ENCODE data around the gene PIK3CD. TPM values are rescaled to one million over a fixed set of nuclear protein-coding genes. Genes with fewer than 3 reads are reported as not detected.

The PIK3CD gene
- total RNA-seq, 2 experiments from 2014 or later: 96.6 to 101 TPM

- intact Hi-C loops (cut with micrococcal nuclease): loop anchor here (5.0 to 10.0 kb wide), 2 partner anchors 253 to 775 kb away; partner anchors contain the start of gene ENO1
- Mint-ChIP-seq H3K4me3 (no peak overlapping the region), H3K4me1 (ENCODE audit: low read depth) (peaks cover 37% of the 10 kb centered on the region), H3K36me3 (ENCODE audit: low read depth) (peaks cover 15% of the 10 kb centered on the region), H3K9me3 (no peaks in the 10 kb centered on the region), H3K27me3 (ENCODE audit: low read depth) (no peaks in the 10 kb centered on the region), H3K27ac (no peak overlapping the region)
- CTCF ChIA-PET: no interaction called here
- no peak for DNase-seq
Measured at GRCh38 chr1:9649769-9650168, 1.8 kb upstream of the PIK3CD start.

GRCh38 chr1:9651220-9651564 lies 339 bp upstream of the PIK3CD start:
- Mint-ChIP-seq H3K27me3 (ENCODE audit: low read depth) (no peaks in the 10 kb centered on the region), H3K9me3 (no peaks in the 10 kb centered on the region), H3K27ac (peak overlapping the region; percentile 99), H3K36me3 (ENCODE audit: low read depth) (peaks cover 15% of the 10 kb centered on the region), H3K4me3 (peak overlapping the region; percentile 99), H3K4me1 (ENCODE audit: low read depth) (peaks cover 45% of the 10 kb centered on the region)
- no peak for DNase-seq
- CTCF ChIA-PET: interaction anchor here (1.0 to 1.1 kb wide), 2 partner anchors 14 to 22 kb away, joined by 5 to 8 read pairs; no protein-coding TSS in a partner anchor
- intact Hi-C loops (cut with micrococcal nuclease): loop anchor here (1.0 to 10.0 kb wide), 3 partner anchors 8 to 776 kb away; partner anchors contain the start of gene ENO1

GRCh38 chr1:9652379-9653209 lies 1.1 kb downstream of the PIK3CD start:
- H3K27ac Mint-ChIP-seq: peak overlapping the region; percentile 100
- peak; percentile 69 for DNase-seq
- H3K4me3 Mint-ChIP-seq: peak overlapping the region; percentile 99
- H3K27me3 Mint-ChIP-seq (ENCODE audit: low read depth): no peaks in the 10 kb centered on the region
- CTCF ChIA-PET: interaction anchor here (0.6 to 5.5 kb wide), 6 partner anchors 9 to 72 kb away, joined by 3 to 73 read pairs (median 4); no protein-coding TSS in a partner anchor
- intact Hi-C loops (cut with micrococcal nuclease): loop anchor here (1.0 to 10.0 kb wide), 3 partner anchors 34 to 778 kb away; partner anchors contain the start of gene ENO1
- peaks cover 51% of the 10 kb centered on the region for H3K4me1 Mint-ChIP-seq (ENCODE audit: low read depth)
- peaks cover 17% of the 10 kb centered on the region for H3K36me3 Mint-ChIP-seq (ENCODE audit: low read depth)
- H3K9me3 Mint-ChIP-seq: no peaks in the 10 kb centered on the region

GRCh38 chr1:9653210-9653490 lies 1.6 kb downstream of the PIK3CD start:
- peak overlapping the region; percentile 100 for H3K27ac Mint-ChIP-seq
- no peak for DNase-seq
- CTCF ChIA-PET: interaction anchor here (0.6 to 5.5 kb wide), 11 partner anchors 9 to 803 kb away, joined by 3 to 73 read pairs (median 4); no protein-coding TSS in a partner anchor
- peaks cover 17% of the 10 kb centered on the region for H3K36me3 Mint-ChIP-seq (ENCODE audit: low read depth)
- peaks cover 57% of the 10 kb centered on the region for H3K4me1 Mint-ChIP-seq (ENCODE audit: low read depth)
- no peaks in the 10 kb centered on the region for H3K9me3 Mint-ChIP-seq
- intact Hi-C loops (cut with micrococcal nuclease): loop anchor here (1.0 to 10.0 kb wide), 3 partner anchors 33 to 778 kb away; partner anchors contain the start of gene ENO1
- H3K27me3 Mint-ChIP-seq (ENCODE audit: low read depth): no peaks in the 10 kb centered on the region
- H3K4me3 Mint-ChIP-seq: peak overlapping the region; percentile 99

- CTCF ChIA-PET: interaction anchor here (0.6 to 5.5 kb wide), 12 partner anchors 9 to 803 kb away, joined by 3 to 73 read pairs (median 4); no protein-coding TSS in a partner anchor
- Mint-ChIP-seq H3K36me3 (ENCODE audit: low read depth) (peaks cover 17% of the 10 kb centered on the region), H3K4me3 (peak overlapping the region; percentile 99), H3K27me3 (ENCODE audit: low read depth) (no peaks in the 10 kb centered on the region), H3K9me3 (no peaks in the 10 kb centered on the region), H3K27ac (peak overlapping the region; percentile 100), H3K4me1 (ENCODE audit: low read depth) (peaks cover 61% of the 10 kb centered on the region)
- intact Hi-C loops (cut with micrococcal nuclease): loop anchor here (1.0 to 10.0 kb wide), 4 partner anchors 33 to 779 kb away; partner anchors contain the start of genes ENO1 and UBE4B
- DNase-seq: peak; percentile 66
Measured at GRCh38 chr1:9653491-9654050, 2.0 kb downstream of the PIK3CD start.

GRCh38 chr1:9654051-9654833 lies 2.7 kb downstream of the PIK3CD start:
- peak; percentile 65 for DNase-seq
- peaks cover 66% of the 10 kb centered on the region for H3K4me1 Mint-ChIP-seq (ENCODE audit: low read depth)
- intact Hi-C loops (cut with micrococcal nuclease): loop anchor here (2.0 to 10.0 kb wide), 3 partner anchors 248 to 779 kb away; partner anchors contain the start of genes ENO1 and UBE4B
- H3K9me3 Mint-ChIP-seq: no peaks in the 10 kb centered on the region
- H3K36me3 Mint-ChIP-seq (ENCODE audit: low read depth): peaks cover 17% of the 10 kb centered on the region
- H3K27me3 Mint-ChIP-seq (ENCODE audit: low read depth): no peaks in the 10 kb centered on the region
- H3K27ac Mint-ChIP-seq: peak overlapping the region; percentile 100
- H3K4me3 Mint-ChIP-seq: peak overlapping the region; percentile 99
- CTCF ChIA-PET: interaction anchor here (0.7 to 5.5 kb wide), 12 partner anchors 10 to 214 kb away, joined by 3 to 73 read pairs (median 5); no protein-coding TSS in a partner anchor

- CTCF ChIA-PET: interaction anchor here (0.6 to 5.5 kb wide), 7 partner anchors 26 to 131 kb away, joined by 4 to 73 read pairs (median 4); no protein-coding TSS in a partner anchor
- peak; percentile 83 for DNase-seq
- Mint-ChIP-seq H3K9me3 (no peaks in the 10 kb centered on the region), H3K36me3 (ENCODE audit: low read depth) (peaks cover 19% of the 10 kb centered on the region), H3K27me3 (ENCODE audit: low read depth) (no peaks in the 10 kb centered on the region), H3K4me3 (peak overlapping the region; percentile 99), H3K27ac (peak overlapping the region; percentile 100), H3K4me1 (ENCODE audit: low read depth) (peaks cover 72% of the 10 kb centered on the region)
- intact Hi-C loops (cut with micrococcal nuclease): loop anchor here (1.0 to 10.0 kb wide), 7 partner anchors 15 to 780 kb away; partner anchors contain the start of genes ENO1 and UBE4B
Measured at GRCh38 chr1:9654834-9655723, 3.5 kb downstream of the PIK3CD start.

- intact Hi-C loops (cut with micrococcal nuclease): loop anchor here (1.0 to 10.0 kb wide), 7 partner anchors 14 to 781 kb away; partner anchors contain the start of genes ENO1 and UBE4B
- peak overlapping the region; percentile 100 for H3K27ac Mint-ChIP-seq
- no peaks in the 10 kb centered on the region for H3K27me3 Mint-ChIP-seq (ENCODE audit: low read depth)
- peaks cover 77% of the 10 kb centered on the region for H3K4me1 Mint-ChIP-seq (ENCODE audit: low read depth)
- H3K36me3 Mint-ChIP-seq (ENCODE audit: low read depth): peaks cover 26% of the 10 kb centered on the region
- CTCF ChIA-PET: interaction anchor here (0.6 to 5.5 kb wide), 6 partner anchors 12 to 64 kb away, joined by 3 to 73 read pairs (median 4); no protein-coding TSS in a partner anchor
- H3K4me3 Mint-ChIP-seq: peak overlapping the region; percentile 99
- peak; percentile 23 for DNase-seq
- no peaks in the 10 kb centered on the region for H3K9me3 Mint-ChIP-seq
Measured at GRCh38 chr1:9655836-9656235, 4.3 kb downstream of the PIK3CD start.

GRCh38 chr1:9657521-9658032 lies 6.0 kb downstream of the PIK3CD start:
- H3K4me3 Mint-ChIP-seq: peak overlapping the region; percentile 26
- peak; percentile 54 for DNase-seq
- peak overlapping the region; percentile 100 for H3K27ac Mint-ChIP-seq
- no peaks in the 10 kb centered on the region for H3K27me3 Mint-ChIP-seq (ENCODE audit: low read depth)
- H3K9me3 Mint-ChIP-seq: no peaks in the 10 kb centered on the region
- peaks cover 77% of the 10 kb centered on the region for H3K4me1 Mint-ChIP-seq (ENCODE audit: low read depth)
- CTCF ChIA-PET: interaction anchor here (0.6 to 2.6 kb wide), 3 partner anchors 13 to 138 kb away, joined by 3 to 9 read pairs (median 4); no protein-coding TSS in a partner anchor
- intact Hi-C loops (cut with micrococcal nuclease): loop anchor here (2.0 to 10.0 kb wide), 2 partner anchors 167 to 783 kb away; partner anchors contain the start of gene ENO1
- peaks cover 26% of the 10 kb centered on the region for H3K36me3 Mint-ChIP-seq (ENCODE audit: low read depth)

- intact Hi-C loops (cut with micrococcal nuclease): loop anchor here (10.0 kb wide), 1 partner anchor 783 kb away; the partner anchor contains the start of gene ENO1
- Mint-ChIP-seq H3K27ac (peak overlapping the region; percentile 100), H3K4me1 (ENCODE audit: low read depth) (peaks cover 82% of the 10 kb centered on the region), H3K9me3 (no peaks in the 10 kb centered on the region), H3K4me3 (peak overlapping the region; percentile 37), H3K36me3 (ENCODE audit: low read depth) (peaks cover 26% of the 10 kb centered on the region), H3K27me3 (ENCODE audit: low read depth) (no peaks in the 10 kb centered on the region)
- peak; percentile 74 for DNase-seq
- CTCF ChIA-PET: interaction anchor here (0.6 to 2.6 kb wide), 4 partner anchors 9 to 138 kb away, joined by 3 to 9 read pairs (median 4); no protein-coding TSS in a partner anchor
Measured at GRCh38 chr1:9658199-9658598, 6.7 kb downstream of the PIK3CD start.
